ENCODE data around the gene MBD3.

- TF ChIP-seq CTCF (IDR thresholded peaks at IDR 0.05) (no peak), POLR2A (IDR thresholded peaks at IDR 0.05) (no peak)
Observed at GRCh38 chr19:1636325-1637236, 43.9 kb upstream of the MBD3 start.

Data from uterus (tissue), 2 donors.